Endothelial cell of umbilical vein (primary cell): ENCODE measurements around the gene PWWP3B. TPM values are rescaled to one million over a fixed set of nuclear protein-coding genes. Genes with fewer than 3 reads are reported as not detected.

Source experiments
- BruUV-seq: library from RNA; stranded (reverse); fragments of 400-500 nt; replicated peaks from 2 replicates; lab custom pipeline; 2021; lab: Mats Ljungman, UMichigan
- CTCF ChIA-PET: fragments of 300-600, 350-600 bp; sonication (Branson Sonifier 250); formaldehyde crosslinking; loops from one replicate; lab custom pipeline; 2021; ENCODE audit warnings: antibody characterized with exemption, inconsistent platforms; lab: Charles Lee
- POLR2A ChIA-PET: fragments of 300-600, 350-600 bp; sonication (Branson Sonifier 250); formaldehyde crosslinking; loops from one replicate; lab custom pipeline; 2021; ENCODE audit warnings: antibody characterized with exemption, inconsistent platforms; lab: Charles Lee
- DNase-seq: peaks from one replicate; pipeline ENCODE4 v3.0.0-alpha.2; 2011; ENCODE audit warnings: low read depth, low spot score
- FAIRE-seq: peaks from 2 replicates; lab custom pipeline; 2011; peaks lifted over from hg19 to GRCh38; lab: Jason Lieb, UNC
- H2AFZ ChIP-seq: 2 replicates; pipeline ENCODE4 v1.6.0; 2012; ENCODE audit warnings: low read depth, low read length, control low read depth, inconsistent platforms
- H3K27ac ChIP-seq: 2 replicates; pipeline ENCODE4 v1.5.1; 2011; ENCODE audit warnings: low read depth, mild to moderate bottlenecking, control low read depth, low read length, moderate library complexity; ENCODE audit not compliant: insufficient read depth
- H3K27me3 ChIP-seq, 2 experiments: 2 replicates each; pipeline versions ENCODE4 v1.6.0 to v1.6.1; 2011; ENCODE audit warnings: low read length in 2 of 2, mixed read lengths in 1 of 2; ENCODE audit not compliant: control insufficient read depth in 2 of 2, insufficient read depth in 2 of 2
- H3K36me3 ChIP-seq, 2 experiments: 2 replicates in 1 of 2; 3 replicates in 1 of 2; pipeline ENCODE4 v1.5.1; 2011; ENCODE audit warnings: low read length in 2 of 2, mild to moderate bottlenecking in 1 of 2, moderate library complexity in 1 of 2; ENCODE audit not compliant: control insufficient read depth in 2 of 2, insufficient read depth in 2 of 2; ENCODE audit errors: extremely low read depth in 1 of 2
- H3K4me1 ChIP-seq: 3 replicates; pipeline ENCODE4 v1.5.1; 2011; ENCODE audit warnings: mild to moderate bottlenecking, low read length; ENCODE audit not compliant: control insufficient read depth, insufficient read depth; ENCODE audit errors: extremely low read depth
- H3K4me2 ChIP-seq: 2 replicates; pipeline ENCODE4 v1.6.1; 2011; ENCODE audit warnings: low read length, control low read depth, mixed read lengths; ENCODE audit not compliant: insufficient read depth
- H3K4me3 ChIP-seq, 3 experiments: fragments of 200-600 bp in 1 of 3; sonication (generic), shearing (Covaris generic) in 1 of 3; replicated peaks in 1 of 3; 2 replicates each; pipeline ENCODE4 v1.5.1; 2011 to 2016; ENCODE audit warnings: control low read depth in 3 of 3, low read length in 3 of 3, mild to moderate bottlenecking in 2 of 3, inconsistent platforms in 1 of 3, low read depth in 1 of 3, moderate library complexity in 1 of 3; ENCODE audit not compliant: insufficient read depth in 1 of 3
- H3K79me2 ChIP-seq: 2 replicates; pipeline ENCODE4 v1.6.0; 2012; ENCODE audit warnings: low read length, inconsistent platforms; ENCODE audit not compliant: control insufficient read depth, insufficient read depth
- H3K9ac ChIP-seq: replicated peaks from 2 replicates; pipeline ENCODE3; 2011; ENCODE audit warnings: low read length, control low read depth; ENCODE audit not compliant: insufficient read depth; ENCODE audit errors: extremely low read depth
- H3K9me1 ChIP-seq: replicated peaks from 3 replicates; pipeline ENCODE4 v1.6.0; 2011; ENCODE audit warnings: mild to moderate bottlenecking, low read length; ENCODE audit not compliant: control insufficient read depth, insufficient read depth; ENCODE audit errors: extremely low read depth
- H3K9me3 ChIP-seq: replicated peaks from 2 replicates; pipeline ENCODE4 v1.5.1; 2012; ENCODE audit warnings: low read length, inconsistent platforms; ENCODE audit not compliant: control insufficient read depth, insufficient read depth
- H4K20me1 ChIP-seq: replicated peaks from 2 replicates; pipeline ENCODE3; 2011; ENCODE audit warnings: mild to moderate bottlenecking, low read length; ENCODE audit not compliant: control insufficient read depth, insufficient read depth; ENCODE audit errors: extremely low read depth
- CTCF ChIP-seq, 2 donors: IDR thresholded peaks; 1 replicate in 1 of 2; 2 replicates in 1 of 2; pipeline ENCODE4 v1.5.1; 2011; ENCODE audit warnings: low read length in 2 of 2, mild to moderate bottlenecking in 2 of 2, moderate library complexity in 2 of 2, control low read depth in 1 of 2, inconsistent platforms in 1 of 2, low read depth in 1 of 2; ENCODE audit not compliant: insufficient read depth in 1 of 2; ENCODE audit errors: extremely low read depth in 1 of 2
- EZH2 ChIP-seq: IDR thresholded peaks from 2 replicates; pipeline ENCODE4 v1.6.1; 2012; ENCODE audit warnings: borderline replicate concordance, low read depth, mild to moderate bottlenecking, moderate library complexity, low read length, inconsistent platforms; ENCODE audit not compliant: severe bottlenecking
- FOS ChIP-seq: IDR thresholded peaks from 2 replicates; pipeline ENCODE4 v1.6.1; 2011; ENCODE audit warnings: mild to moderate bottlenecking, low read length, moderate library complexity, borderline replicate concordance; ENCODE audit not compliant: insufficient read depth
- GATA2 ChIP-seq: IDR thresholded peaks from 2 replicates; pipeline ENCODE4 v1.7.0; 2011; ENCODE audit warnings: low read depth, mild to moderate bottlenecking, moderate library complexity, mixed read lengths, low read length; ENCODE audit not compliant: insufficient read length, insufficient read depth
- JUN ChIP-seq: IDR thresholded peaks from 2 replicates; pipeline ENCODE4 v1.6.1; 2011; ENCODE audit warnings: borderline replicate concordance, low read depth; ENCODE audit not compliant: insufficient read length, insufficient read depth
- MAX ChIP-seq: IDR thresholded peaks from 2 replicates; pipeline ENCODE4 v1.6.1; 2011; ENCODE audit not compliant: insufficient read depth, insufficient read length
- MYC ChIP-seq: IDR thresholded peaks from one replicate; pipeline ENCODE4 v1.6.1; 2011; ENCODE audit warnings: mild to moderate bottlenecking, low read depth, low read length
- POLR2A ChIP-seq: IDR thresholded peaks from 2 replicates; pipeline ENCODE4 v1.6.1; 2012; ENCODE audit warnings: low read depth, mild to moderate bottlenecking, control low read depth, low read length
- POLR2AphosphoS5 ChIP-seq: IDR thresholded peaks from 2 replicates; pipeline ENCODE4 v1.6.1; 2012; ENCODE audit warnings: low read depth, mild to moderate bottlenecking, control low read depth, low read length, moderate library complexity; ENCODE audit not compliant: insufficient read depth
- dilution Hi-C: fragments of 300-500 bp; cut with MboI; formaldehyde crosslinking; loops from one replicate; pipeline ENCODE4 v1.15.0; 2019; ENCODE audit warnings: low sequenced_read_pairs; ENCODE audit not compliant: extremely low pct_ligation_motif_present
- intact Hi-C: fragments of 100-400 bp; cut with micrococcal nuclease; formaldehyde crosslinking; loops from one replicate; pipeline ENCODE4 v1.10.0; 2022
- polyA plus RNA-seq, 4 experiments: library from polyadenylated mRNA; depleted of rRNA in 3 of 4; stranded (reverse) in 3 of 4; unstranded in 1 of 4; fragments of >200 nt; gene quantifications; 2 replicates each; pipeline versions ENCODE4 v1.2.1 to v1.2.3, GENCODE V29; 2011 to 2012; ENCODE audit warnings: missing spikeins in 1 of 4
- total RNA-seq: library from RNA; stranded (reverse); gene quantifications from 2 replicates; pipeline ENCODE4 v1.2.3, GENCODE V29; 2021

Gene PWWP3B
- total and polyA plus RNA-seq, 2 donors (not counting 3 experiments of a cell fraction or from before 2014, with no cell fraction given), result not detected

- DNase-seq (no peak), FAIRE-seq (no peak)
- H3K4me3 ChIP-seq, result no peak overlapping the region
- H2AFZ ChIP-seq, result no peak overlapping the region
- no peaks in the 10 kb centered on the region for H3K4me1 ChIP-seq
- dilution Hi-C loops, result no loop called here
- no peaks in the 10 kb centered on the region for H3K27me3 ChIP-seq
- POLR2A ChIA-PET, result no interaction called here
- no peak overlapping the region for H3K27ac ChIP-seq
- intact Hi-C loops, result no loop called here
- no peaks in the 10 kb centered on the region for H4K20me1 ChIP-seq
- TF ChIP-seq POLR2A (no peak), GATA2 (no peak), MYC (no peak), JUN (no peak), FOS (no peak), EZH2 (no peak), MAX (no peak), POLR2AphosphoS5 (no peak), CTCF (IDR thresholded peaks at IDR 0.05; ENCODE audit: extremely low read depth in 1 of 2, insufficient read depth in 1 of 2, low read depth in 1 of 2, low read length in 2 of 2) (no peak)
- no TSS peak for BruUV-seq
- no peaks in the 10 kb centered on the region for H3K9me1 ChIP-seq
- H3K9me3 ChIP-seq, result no peaks in the 10 kb centered on the region
- H3K36me3 ChIP-seq, result no peaks in the 10 kb centered on the region
- CTCF ChIA-PET, result no interaction called here
- no peaks in the 10 kb centered on the region for H3K79me2 ChIP-seq
- no peak overlapping the region for H3K9ac ChIP-seq
- H3K4me2 ChIP-seq, result no peak overlapping the region
These were observed 9.8 kb downstream of the PWWP3B start for GRCh38 chrX:106177982-106178321.
